SK-N-MC (cell line): ENCODE measurements around the gene GALNT7.
A peak's percentile ranks its signal among the peaks of the same experiment; 100 is the strongest.

Experiments used
- DNase-seq: peaks from one replicate; pipeline ENCODE4 v3.0.0-alpha.2; 2011; ENCODE audit warnings: low read depth, low spot score
- H3K27ac ChIP-seq: fragments of 200-600 bp; sonication (generic); 2 replicates; pipeline ENCODE4 v1.5.1; 2016; ENCODE audit warnings: mixed run types
- H3K36me3 ChIP-seq: fragments of 200-600 bp; sonication (generic); 2 replicates; pipeline ENCODE4 v1.6.1; 2017; ENCODE audit warnings: antibody characterized with exemption, low read length, mixed read lengths; ENCODE audit not compliant: insufficient read depth
- H3K4me3 ChIP-seq: fragments of 200-600 bp; sonication (generic); 2 replicates; pipeline ENCODE4 v1.5.1; 2016
- H3K9ac ChIP-seq: fragments of 200-600 bp; sonication (generic); 2 replicates; pipeline ENCODE4 v1.8.0; 2017; ENCODE audit warnings: mixed run types, mixed read lengths; ENCODE audit not compliant: insufficient read length
- H3K9me3 ChIP-seq: fragments of 200-600 bp; sonication (generic); 2 replicates; pipeline ENCODE4 v1.6.1; 2017; ENCODE audit warnings: low read depth, mild to moderate bottlenecking, antibody characterized with exemption, low read length, moderate library complexity, mixed read lengths
- EZH2 ChIP-seq: fragments of 200-600 bp; sonication (generic); IDR thresholded peaks from one replicate; pipeline ENCODE4 v1.6.1; 2017; ENCODE audit warnings: antibody characterized with exemption
- FOXP2 ChIP-seq: optimal IDR thresholded peaks from 2 replicates; pipeline ENCODE3; 2011; ENCODE audit warnings: mild to moderate bottlenecking, moderate library complexity; ENCODE audit not compliant: insufficient read depth; ENCODE audit errors: extremely low read length, control extremely low read depth
- POLR2AphosphoS5 ChIP-seq: IDR thresholded peaks from 2 replicates; pipeline ENCODE4 v1.6.1; 2012; ENCODE audit warnings: mild to moderate bottlenecking, low read depth, low read length, borderline replicate concordance

GALNT7 gene

GRCh38 chr4:173347467-173347866 is 178.9 kb downstream of the GALNT7 start:
- Histone ChIP-seq H3K9me3 (no peaks in the 10 kb centered on the region), H3K9ac (no peak overlapping the region), H3K4me3 (no peak overlapping the region), H3K27ac (no peak overlapping the region), H3K36me3 (no peaks in the 10 kb centered on the region)
- no peak for DNase-seq
- no peak for TF ChIP-seq POLR2AphosphoS5
- no peak for TF ChIP-seq FOXP2
- no peak for TF ChIP-seq EZH2

- TF ChIP-seq FOXP2 (no peak), EZH2 (no peak), POLR2AphosphoS5 (no peak)
- DNase-seq: no peak
- Histone ChIP-seq H3K9me3 (no peaks in the 10 kb centered on the region), H3K27ac (no peak overlapping the region), H3K36me3 (no peaks in the 10 kb centered on the region), H3K4me3 (no peak overlapping the region), H3K9ac (no peak overlapping the region)
These were observed 189.3 kb downstream of the GALNT7 start for GRCh38 chr4:173357939-173358338.

- no peak for TF ChIP-seq POLR2AphosphoS5
- no peak for TF ChIP-seq FOXP2
- TF ChIP-seq EZH2: no peak
- Histone ChIP-seq H3K27ac (no peak overlapping the region), H3K9me3 (no peaks in the 10 kb centered on the region), H3K36me3 (no peaks in the 10 kb centered on the region), H3K9ac (no peak overlapping the region), H3K4me3 (no peak overlapping the region)
- no peak for DNase-seq
These were observed 192.1 kb downstream of the GALNT7 start for GRCh38 chr4:173360587-173361221.

DNA sequence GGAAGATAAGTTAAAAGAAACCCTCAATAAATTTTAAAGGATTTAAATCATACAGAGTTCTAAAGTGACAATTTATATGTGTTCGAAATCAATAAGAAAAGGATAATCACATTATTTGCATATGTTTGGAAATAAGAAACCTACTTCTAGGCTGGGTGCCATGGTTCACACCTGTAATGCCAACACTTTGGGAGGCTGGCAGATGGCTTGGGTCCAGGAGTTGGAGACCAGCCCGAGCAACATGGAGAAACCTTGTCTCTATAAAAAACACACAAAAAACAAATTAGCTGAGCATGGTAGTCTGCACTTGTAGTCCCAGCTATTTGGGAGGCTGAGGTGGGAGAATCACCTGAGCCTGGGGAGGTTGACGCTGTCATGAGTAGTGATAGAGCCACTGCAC is 194.1 kb downstream of the GALNT7 start:
- no peak overlapping the region for H3K4me3 ChIP-seq
- H3K27ac ChIP-seq: no peak overlapping the region
- H3K36me3 ChIP-seq: no peaks in the 10 kb centered on the region
- no peaks in the 10 kb centered on the region for H3K9me3 ChIP-seq
- DNase-seq: no peak
- H3K9ac ChIP-seq: no peak overlapping the region
- TF ChIP-seq POLR2AphosphoS5 (no peak), FOXP2 (no peak), EZH2 (no peak)

GRCh38 chr4:173365359-173365996 is 196.9 kb downstream of the GALNT7 start:
- DNase-seq: no peak
- H3K36me3 ChIP-seq: no peaks in the 10 kb centered on the region
- TF ChIP-seq EZH2 (no peak), FOXP2 (no peak), POLR2AphosphoS5 (no peak)
- no peak overlapping the region for H3K9ac ChIP-seq
- no peak overlapping the region for H3K4me3 ChIP-seq
- no peak overlapping the region for H3K27ac ChIP-seq
- no peaks in the 10 kb centered on the region for H3K9me3 ChIP-seq

DNA sequence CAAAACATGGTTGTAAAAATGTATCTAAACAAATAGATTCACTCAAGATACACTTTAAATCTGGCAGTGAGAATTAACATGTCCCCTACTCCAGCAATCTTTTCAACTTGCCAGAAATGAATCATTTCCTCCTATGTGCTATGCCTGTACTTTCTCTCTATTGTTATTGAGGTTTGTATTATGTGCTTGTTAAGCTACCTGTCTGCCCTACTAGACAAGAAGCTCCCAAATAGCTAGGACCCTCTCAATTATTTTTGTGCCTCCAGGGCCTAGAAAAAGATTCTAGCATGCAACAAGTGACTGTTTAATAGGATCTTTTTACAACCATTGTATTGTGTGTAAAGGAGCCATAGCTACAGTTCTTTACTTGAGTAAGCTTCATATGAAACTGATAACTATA is 198.7 kb downstream of the GALNT7 start:
- TF ChIP-seq POLR2AphosphoS5: no peak
- no peak for TF ChIP-seq FOXP2
- no peak for TF ChIP-seq EZH2
- Histone ChIP-seq H3K9me3 (no peaks in the 10 kb centered on the region), H3K36me3 (no peaks in the 10 kb centered on the region), H3K4me3 (peak overlapping the region; percentile 27), H3K27ac (peak overlapping the region; percentile 33; the same call in 1 of the 2 replicates), H3K9ac (peak overlapping the region; percentile 21)
- DNase-seq: no peak

DNA sequence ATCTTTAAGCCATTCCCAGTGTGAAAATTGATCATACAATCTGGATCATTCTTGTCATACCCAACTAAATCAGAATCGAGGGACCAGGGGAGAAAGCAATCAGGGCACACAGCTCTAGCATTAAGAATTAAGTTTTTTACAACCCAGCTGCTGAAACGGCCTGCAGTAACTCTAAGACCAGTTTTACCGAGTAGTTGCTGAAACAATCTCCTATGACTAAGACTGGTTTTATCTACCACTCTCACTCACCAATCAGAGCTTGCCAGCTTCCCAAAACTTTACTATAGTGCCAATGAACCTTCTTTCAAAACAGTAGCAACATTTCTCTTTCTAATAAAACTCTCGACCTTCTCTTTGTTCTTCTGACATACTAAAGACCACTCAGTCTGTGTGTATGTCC is 199.3 kb downstream of the GALNT7 start:
- peak overlapping the region; percentile 27 for H3K4me3 ChIP-seq
- no peaks in the 10 kb centered on the region for H3K9me3 ChIP-seq
- TF ChIP-seq POLR2AphosphoS5: no peak
- no peak for TF ChIP-seq EZH2
- TF ChIP-seq FOXP2: no peak
- H3K9ac ChIP-seq: peak overlapping the region; percentile 3
- H3K36me3 ChIP-seq: no peaks in the 10 kb centered on the region
- peak overlapping the region; percentile 33; the same call in 1 of the 2 replicates for H3K27ac ChIP-seq
- DNase-seq: no peak

DNA sequence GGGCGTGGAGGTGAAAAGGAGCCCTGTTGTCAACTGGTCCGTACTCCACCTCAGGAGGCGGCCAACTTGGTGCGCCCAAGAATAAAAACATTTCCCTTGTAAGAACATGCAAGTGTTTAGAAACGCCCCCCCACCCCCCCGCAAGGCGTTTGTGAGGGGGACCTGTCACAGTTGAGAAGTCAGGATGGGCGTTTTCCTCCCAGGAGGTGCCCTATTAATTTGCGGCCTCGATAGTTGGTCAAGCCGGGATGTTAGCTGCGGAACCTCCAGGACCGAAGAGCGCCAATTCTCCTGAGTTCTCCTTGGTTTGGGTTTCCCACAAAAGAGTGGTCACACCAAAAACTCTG is 201.5 kb downstream of the GALNT7 start:
- Histone ChIP-seq H3K36me3 (peaks cover 12% of the 10 kb centered on the region), H3K4me3 (peak overlapping the region; percentile 98), H3K9ac (peak overlapping the region; percentile 82), H3K9me3 (no peaks in the 10 kb centered on the region), H3K27ac (peak overlapping the region; percentile 82; the same call in 1 of the 2 replicates)
- no peak for DNase-seq
- TF ChIP-seq POLR2AphosphoS5: no peak
